ENCODE results near the gene NFAM1. TPM values are rescaled to one million over a fixed set of nuclear protein-coding genes. Genes with fewer than 3 reads are reported as not detected.
A peak's percentile ranks its signal among the peaks of the same experiment; 100 is the strongest.

Gene NFAM1
- polyA plus RNA-seq, 4 donors: 0.22 to 1.9 (median 0.98) TPM

DNA sequence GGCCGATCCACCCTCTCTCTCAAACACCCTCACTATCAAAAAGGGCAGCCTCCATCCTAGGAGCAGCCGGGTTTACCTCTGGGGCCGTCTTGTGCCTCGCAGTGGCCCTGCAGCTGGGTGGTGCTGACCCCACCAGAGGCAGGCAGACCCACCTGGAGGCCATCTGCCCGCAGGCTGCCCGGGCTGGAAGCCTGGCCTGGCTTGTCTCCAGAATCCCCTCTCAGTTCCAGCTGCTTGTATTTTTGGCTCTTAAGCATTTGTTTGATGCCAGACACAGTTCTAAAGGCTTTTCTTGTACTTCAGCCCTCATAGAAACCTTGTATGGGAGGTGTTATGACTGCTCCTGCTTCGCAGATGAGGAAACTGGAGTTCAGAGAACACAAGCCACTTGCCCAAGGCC lies 4.2 kb upstream of the NFAM1 start:
- Histone ChIP-seq H3K27me3 (ENCODE audit: control insufficient read depth in 3 of 3, insufficient read depth in 3 of 3, low read length in 3 of 3) (peaks cover 0 to 32% (median 0%) of the 10 kb centered on the region in 3 donors), H3K27ac (ENCODE audit: low read depth in 1 of 3, low read length in 2 of 3) (peak overlapping the region in 1 of 3 donors; percentile 12), H3K36me3 (ENCODE audit: control insufficient read depth in 3 of 3, insufficient read depth in 2 of 3, low read depth in 1 of 3, low read length in 3 of 3) (no peaks in the 10 kb centered on the region), H3K4me1 (ENCODE audit: control insufficient read depth in 3 of 3, insufficient read depth in 2 of 3, low read depth in 1 of 3, low read length in 2 of 3) (peaks cover 0 to 10% (median 0%) of the 10 kb centered on the region in 3 donors), H3K4me3 (ENCODE audit: low read depth in 1 of 3, low read length in 3 of 3) (no peak overlapping the region), H3K9me3 (ENCODE audit: control insufficient read depth in 2 of 2, insufficient read depth in 1 of 2, low read depth in 1 of 2, low read length in 1 of 2) (no peaks in the 10 kb centered on the region)
- DNase-seq: no peak
- 62 to 89% (median 86%) methylated on average over 7 of the region's 7 CpGs for whole genome bisulfite sequencing, 3 donors
- FAIRE-seq: no peak

DNA sequence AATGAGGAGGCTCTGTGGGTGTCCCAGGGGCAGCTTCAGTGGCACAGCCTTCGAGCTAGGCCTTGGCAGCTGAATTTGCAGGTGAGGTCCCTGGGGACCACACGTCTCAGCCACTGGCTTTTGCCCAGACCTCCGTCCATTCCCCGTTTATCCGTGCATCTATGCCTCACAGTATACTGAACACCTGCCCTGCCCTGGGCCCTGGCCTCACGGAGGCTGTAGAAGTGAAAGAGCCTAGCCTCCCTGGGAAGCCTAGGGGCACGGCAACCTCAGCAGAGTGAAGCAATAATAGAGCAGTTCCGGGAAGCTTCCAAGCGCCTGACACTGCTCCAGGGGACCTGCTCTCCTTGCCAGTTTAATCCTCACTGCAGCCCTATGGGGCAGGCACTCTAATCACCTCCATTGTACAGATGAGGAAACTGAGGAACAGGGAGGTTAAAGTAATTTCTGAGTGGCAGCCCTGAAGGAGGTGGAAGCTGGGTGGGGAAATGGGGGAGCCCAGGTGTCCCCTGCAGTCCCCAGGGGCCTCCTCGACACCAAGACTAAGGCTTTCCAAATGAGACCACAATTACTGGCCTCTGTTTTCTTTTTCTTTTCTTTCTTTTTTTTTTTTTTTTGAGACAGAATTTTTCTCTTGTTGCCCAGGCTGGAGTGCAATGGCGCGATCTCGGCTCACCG lies 2.7 kb upstream of the NFAM1 start:
- WGBS, 3 donors: 81 to 86% (median 84%) methylated on average over 13 to 14 of the region's 14 CpGs
- no peak for FAIRE-seq
- Histone ChIP-seq H3K4me3 (ENCODE audit: low read depth in 1 of 3, low read length in 3 of 3) (no peak overlapping the region), H3K36me3 (ENCODE audit: control insufficient read depth in 3 of 3, insufficient read depth in 2 of 3, low read depth in 1 of 3, low read length in 3 of 3) (no peaks in the 10 kb centered on the region), H3K27ac (ENCODE audit: low read depth in 1 of 3, low read length in 2 of 3) (no peak overlapping the region), H3K27me3 (ENCODE audit: control insufficient read depth in 3 of 3, insufficient read depth in 3 of 3, low read length in 3 of 3) (peaks cover 0 to 41% (median 0%) of the 10 kb centered on the region in 3 donors), H3K9me3 (ENCODE audit: control insufficient read depth in 2 of 2, insufficient read depth in 1 of 2, low read depth in 1 of 2, low read length in 1 of 2) (no peaks in the 10 kb centered on the region), H3K4me1 (ENCODE audit: control insufficient read depth in 3 of 3, insufficient read depth in 2 of 3, low read depth in 1 of 3, low read length in 2 of 3) (peaks cover 0 to 10% (median 0%) of the 10 kb centered on the region in 3 donors)
- DNase-seq: no peak

DNA sequence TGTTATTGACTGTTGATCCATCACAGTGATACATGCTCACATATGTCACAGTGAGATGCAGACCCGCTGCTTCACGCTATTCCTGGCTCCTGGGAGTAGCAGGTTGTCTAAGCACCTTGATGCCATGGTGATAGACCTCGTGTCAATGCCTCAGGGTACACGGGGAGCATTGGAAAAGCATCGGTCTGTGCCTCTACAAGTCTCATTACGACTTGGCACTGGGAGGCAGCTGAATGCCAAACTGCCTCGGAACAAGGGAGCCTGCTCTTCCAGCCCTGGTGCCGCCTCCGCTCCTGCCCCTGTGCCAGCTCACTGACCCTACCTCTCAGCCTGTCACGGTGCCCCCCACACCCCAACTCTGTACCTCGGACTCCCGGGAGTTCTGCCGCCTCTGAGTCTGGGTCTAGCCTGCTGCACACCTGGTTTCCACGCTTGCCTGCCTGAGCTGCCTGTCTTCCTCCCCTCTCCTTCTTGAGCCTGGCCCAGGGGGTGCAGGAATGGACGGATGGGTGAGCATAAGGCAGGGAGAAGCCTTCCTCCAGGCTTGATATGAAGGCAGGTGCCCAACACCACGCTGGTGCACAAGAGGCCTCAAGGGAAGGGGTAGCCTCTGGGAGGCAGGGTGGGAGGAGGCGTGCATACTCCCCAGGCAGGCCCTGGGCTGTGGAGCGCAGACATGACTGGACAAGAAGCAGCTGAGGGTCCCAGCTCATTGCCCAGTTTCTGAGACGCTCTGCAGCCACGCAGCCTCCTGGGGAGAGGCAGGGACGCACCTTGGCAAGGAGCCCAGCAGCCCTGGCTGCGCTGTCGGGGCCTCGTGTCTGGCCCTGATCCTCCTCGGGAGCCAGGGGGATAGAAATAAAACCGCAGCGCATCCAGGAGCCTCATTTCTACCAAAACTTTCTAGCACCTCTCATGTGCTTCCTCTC lies 1.8 kb upstream of the NFAM1 start:
- Histone ChIP-seq H3K4me3 (ENCODE audit: low read depth in 1 of 3, low read length in 3 of 3) (no peak overlapping the region), H3K4me1 (ENCODE audit: control insufficient read depth in 3 of 3, insufficient read depth in 2 of 3, low read depth in 1 of 3, low read length in 2 of 3) (peaks cover 0 to 10% (median 0%) of the 10 kb centered on the region in 3 donors), H3K27me3 (ENCODE audit: control insufficient read depth in 3 of 3, insufficient read depth in 3 of 3, low read length in 3 of 3) (peaks cover 0 to 44% (median 0%) of the 10 kb centered on the region in 3 donors), H3K9me3 (ENCODE audit: control insufficient read depth in 2 of 2, insufficient read depth in 1 of 2, low read depth in 1 of 2, low read length in 1 of 2) (no peaks in the 10 kb centered on the region), H3K27ac (ENCODE audit: low read depth in 1 of 3, low read length in 2 of 3) (no peak overlapping the region), H3K36me3 (ENCODE audit: control insufficient read depth in 3 of 3, insufficient read depth in 2 of 3, low read depth in 1 of 3, low read length in 3 of 3) (no peaks in the 10 kb centered on the region)
- WGBS, 3 donors: 66 to 72% (median 67%) methylated on average over 24 to 27 of the region's 27 CpGs
- DNase-seq (no peak), FAIRE-seq (no peak)

DNA sequence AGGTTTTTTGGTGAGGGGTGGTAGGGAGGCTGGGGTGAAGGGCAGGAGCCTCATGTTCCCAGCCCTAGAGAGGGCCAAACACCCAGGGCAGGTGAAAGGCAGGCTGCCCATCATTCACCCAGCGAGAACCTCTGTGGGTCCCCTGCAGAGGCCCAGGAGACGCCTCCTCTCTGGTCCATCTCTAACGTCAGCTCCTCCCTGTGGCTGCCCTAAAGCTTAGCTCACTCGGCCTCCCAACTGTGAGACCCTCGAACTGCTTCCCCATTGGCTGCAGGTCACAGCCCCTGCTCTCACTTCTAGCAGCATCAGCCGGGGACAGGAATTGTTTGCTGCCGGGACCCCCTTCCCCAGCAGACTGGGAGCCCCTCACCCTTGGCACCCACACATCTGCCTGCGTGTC lies 615 bp upstream of the NFAM1 start:
- Histone ChIP-seq H3K27ac (ENCODE audit: low read depth in 1 of 3, low read length in 2 of 3) (no peak overlapping the region), H3K27me3 (ENCODE audit: control insufficient read depth in 3 of 3, insufficient read depth in 3 of 3, low read length in 3 of 3) (peaks cover 0 to 52% (median 0%) of the 10 kb centered on the region in 3 donors), H3K9me3 (ENCODE audit: control insufficient read depth in 2 of 2, insufficient read depth in 1 of 2, low read depth in 1 of 2, low read length in 1 of 2) (no peaks in the 10 kb centered on the region), H3K4me1 (ENCODE audit: control insufficient read depth in 3 of 3, insufficient read depth in 2 of 3, low read depth in 1 of 3, low read length in 2 of 3) (peaks cover 0 to 6% (median 0%) of the 10 kb centered on the region in 3 donors), H3K4me3 (ENCODE audit: low read depth in 1 of 3, low read length in 3 of 3) (no peak overlapping the region), H3K36me3 (ENCODE audit: control insufficient read depth in 3 of 3, insufficient read depth in 2 of 3, low read depth in 1 of 3, low read length in 3 of 3) (no peaks in the 10 kb centered on the region)
- FAIRE-seq (no peak), DNase-seq (no peak)
- WGBS, 3 donors: 80 to 86% (median 82%) methylated on average over 8 of the region's 8 CpGs

DNA sequence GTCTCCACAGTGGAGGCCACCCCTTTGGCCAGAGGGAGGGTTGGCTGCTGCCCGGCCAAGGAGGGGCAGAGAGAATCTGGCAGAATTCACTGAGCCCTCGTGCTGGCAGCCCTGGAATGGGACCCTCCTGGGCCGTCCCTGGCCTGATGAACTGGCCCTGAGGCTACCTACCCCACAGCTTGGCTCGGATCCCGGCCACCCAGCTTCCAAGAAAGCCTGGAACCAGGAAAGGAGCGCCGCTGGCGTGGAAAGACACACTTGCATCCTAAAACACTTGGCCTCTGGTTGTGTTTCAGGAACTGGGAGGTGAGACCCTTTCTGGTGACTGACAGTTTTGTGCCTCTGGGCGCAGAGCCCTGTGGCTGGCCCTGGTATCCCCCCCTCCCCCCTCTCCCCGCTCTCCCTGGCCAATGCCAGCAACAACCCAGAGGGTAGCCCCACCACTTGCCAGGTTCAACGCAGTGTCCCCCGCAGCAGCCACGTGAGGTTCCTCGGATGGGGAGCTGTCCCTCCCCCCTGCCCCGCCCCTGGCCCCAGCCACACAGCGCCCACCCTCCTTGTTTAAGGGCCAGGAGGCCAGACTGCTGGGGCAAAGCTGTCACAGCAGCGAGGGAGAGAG lies 693 bp downstream of the NFAM1 start:
- no peak overlapping the region for H3K4me3 ChIP-seq (ENCODE audit: low read depth in 1 of 3, low read length in 3 of 3)
- WGBS, 3 donors: 53 to 69% (median 67%) methylated on average over 12 to 17 of the region's 17 CpGs
- no peak for FAIRE-seq
- no peaks in the 10 kb centered on the region for H3K9me3 ChIP-seq (ENCODE audit: control insufficient read depth in 2 of 2, insufficient read depth in 1 of 2, low read depth in 1 of 2, low read length in 1 of 2)
- H3K27me3 ChIP-seq (ENCODE audit: control insufficient read depth in 3 of 3, insufficient read depth in 3 of 3, low read length in 3 of 3): peaks cover 0 to 58% (median 0%) of the 10 kb centered on the region in 3 donors
- H3K27ac ChIP-seq (ENCODE audit: low read depth in 1 of 3, low read length in 2 of 3): no peak overlapping the region
- no peaks in the 10 kb centered on the region for H3K4me1 ChIP-seq (ENCODE audit: control insufficient read depth in 3 of 3, insufficient read depth in 2 of 3, low read depth in 1 of 3, low read length in 2 of 3)
- no peaks in the 10 kb centered on the region for H3K36me3 ChIP-seq (ENCODE audit: control insufficient read depth in 3 of 3, insufficient read depth in 2 of 3, low read depth in 1 of 3, low read length in 3 of 3)
- DNase-seq: no peak

DNA sequence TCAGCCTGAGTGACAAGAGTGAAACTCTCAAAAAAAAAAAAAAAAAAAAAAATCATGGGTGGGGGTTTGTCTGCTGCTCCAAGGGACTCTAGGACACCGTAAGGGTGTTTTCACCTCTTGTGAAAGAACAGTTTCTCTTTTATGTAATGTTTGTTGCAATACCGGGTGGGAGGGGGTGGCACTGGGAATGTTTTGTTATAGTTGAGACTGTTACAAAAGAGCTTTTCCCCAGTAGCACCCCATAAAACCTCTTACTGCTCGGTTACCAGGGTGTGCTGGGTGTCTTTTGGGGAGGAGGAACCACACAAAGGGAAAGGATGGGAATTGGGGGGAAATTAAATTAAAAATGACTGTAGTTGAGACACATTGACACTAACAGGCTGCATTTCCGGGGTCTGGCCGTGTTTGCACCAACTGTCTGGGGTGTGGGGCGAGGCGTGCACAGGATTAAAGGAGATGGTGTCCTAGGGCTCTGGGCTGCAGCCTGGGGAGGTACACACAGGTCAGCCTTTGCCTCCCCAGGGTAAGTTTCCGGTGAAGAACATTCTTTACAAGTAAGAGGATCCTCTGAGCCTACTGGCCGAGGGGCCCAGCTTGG lies 1.6 kb downstream of the NFAM1 start:
- FAIRE-seq: no peak
- WGBS, 3 donors: 78 to 86% (median 80%) methylated on average over 9 of the region's 9 CpGs
- peaks cover 0 to 58% (median 0%) of the 10 kb centered on the region in 3 donors for H3K27me3 ChIP-seq (ENCODE audit: control insufficient read depth in 3 of 3, insufficient read depth in 3 of 3, low read length in 3 of 3)

DNA sequence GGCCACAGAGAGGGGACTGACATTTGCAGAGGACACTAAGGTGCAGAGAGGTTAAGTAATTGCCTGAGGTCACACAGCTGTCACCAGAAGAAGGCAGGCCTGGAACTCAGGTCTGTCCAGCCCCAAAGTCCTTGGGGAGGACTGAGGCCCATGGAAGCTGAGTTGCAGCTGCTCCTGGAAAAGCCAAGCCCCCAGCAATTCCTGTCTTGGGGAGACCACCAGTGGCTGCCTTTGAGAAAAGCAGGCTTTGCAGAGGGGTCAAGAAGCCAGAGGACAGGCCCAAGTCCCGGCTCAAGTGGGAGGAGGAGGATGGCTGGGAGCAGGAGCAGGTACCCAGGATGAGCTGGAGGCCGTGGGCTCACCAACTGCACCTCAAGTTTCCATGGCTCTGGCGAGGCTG lies 3.4 kb downstream of the NFAM1 start:
- peaks cover 0 to 52% (median 0%) of the 10 kb centered on the region in 3 donors for H3K27me3 ChIP-seq (ENCODE audit: control insufficient read depth in 3 of 3, insufficient read depth in 3 of 3, low read length in 3 of 3)
- no peaks in the 10 kb centered on the region for H3K36me3 ChIP-seq (ENCODE audit: control insufficient read depth in 3 of 3, insufficient read depth in 2 of 3, low read depth in 1 of 3, low read length in 3 of 3)
- DNase-seq (no peak), FAIRE-seq (no peak)
- no peaks in the 10 kb centered on the region for H3K9me3 ChIP-seq (ENCODE audit: control insufficient read depth in 2 of 2, insufficient read depth in 1 of 2, low read depth in 1 of 2, low read length in 1 of 2)
- H3K27ac ChIP-seq (ENCODE audit: low read depth in 1 of 3, low read length in 2 of 3): no peak overlapping the region
- 68 to 82% (median 77%) methylated on average over 3 of the region's 3 CpGs for WGBS, 3 donors
- H3K4me3 ChIP-seq (ENCODE audit: low read depth in 1 of 3, low read length in 3 of 3): no peak overlapping the region
- H3K4me1 ChIP-seq (ENCODE audit: control insufficient read depth in 3 of 3, insufficient read depth in 2 of 3, low read depth in 1 of 3, low read length in 2 of 3): no peaks in the 10 kb centered on the region

More for the DNA sequence above, 1.6 kb downstream of the NFAM1 start:
- Histone ChIP-seq H3K27ac (ENCODE audit: low read depth in 1 of 3, low read length in 2 of 3) (no peak overlapping the region), H3K36me3 (ENCODE audit: control insufficient read depth in 3 of 3, insufficient read depth in 2 of 3, low read depth in 1 of 3, low read length in 3 of 3) (no peaks in the 10 kb centered on the region), H3K4me3 (ENCODE audit: low read depth in 1 of 3, low read length in 3 of 3) (no peak overlapping the region), H3K9me3 (ENCODE audit: control insufficient read depth in 2 of 2, insufficient read depth in 1 of 2, low read depth in 1 of 2, low read length in 1 of 2) (no peaks in the 10 kb centered on the region), H3K4me1 (ENCODE audit: control insufficient read depth in 3 of 3, insufficient read depth in 2 of 3, low read depth in 1 of 3, low read length in 2 of 3) (no peaks in the 10 kb centered on the region)
- DNase-seq: no peak

DNA sequence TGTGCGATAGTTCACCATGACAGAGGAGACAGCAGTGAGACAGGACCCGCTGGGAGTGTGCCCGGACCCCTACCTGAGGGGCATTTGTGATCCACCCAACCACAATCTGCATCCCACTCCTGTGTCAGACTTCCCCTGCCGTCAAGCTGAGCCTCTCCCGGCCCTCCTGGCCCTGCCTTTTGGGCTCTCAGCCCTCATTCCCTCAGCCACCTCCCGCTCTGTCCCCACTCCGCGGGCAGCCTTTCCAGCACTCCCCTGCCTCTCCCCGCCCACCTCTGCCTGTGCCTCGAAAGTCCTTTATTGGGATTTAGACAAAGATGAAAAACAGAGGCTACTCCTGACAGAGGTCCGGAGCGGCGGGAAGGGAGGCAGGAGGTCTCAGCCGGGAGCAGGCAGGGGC lies 4.2 kb downstream of the NFAM1 start:
- Histone ChIP-seq H3K4me1 (ENCODE audit: control insufficient read depth in 3 of 3, insufficient read depth in 2 of 3, low read depth in 1 of 3, low read length in 2 of 3) (no peaks in the 10 kb centered on the region), H3K4me3 (ENCODE audit: low read depth in 1 of 3, low read length in 3 of 3) (no peak overlapping the region), H3K27me3 (ENCODE audit: control insufficient read depth in 3 of 3, insufficient read depth in 3 of 3, low read length in 3 of 3) (peaks cover 0 to 45% (median 0%) of the 10 kb centered on the region in 3 donors), H3K9me3 (ENCODE audit: control insufficient read depth in 2 of 2, insufficient read depth in 1 of 2, low read depth in 1 of 2, low read length in 1 of 2) (no peaks in the 10 kb centered on the region), H3K27ac (ENCODE audit: low read depth in 1 of 3, low read length in 2 of 3) (no peak overlapping the region), H3K36me3 (ENCODE audit: control insufficient read depth in 3 of 3, insufficient read depth in 2 of 3, low read depth in 1 of 3, low read length in 3 of 3) (no peaks in the 10 kb centered on the region)
- 65 to 79% (median 75%) methylated on average over 14 of the region's 14 CpGs for WGBS, 3 donors
- FAIRE-seq: no peak
- DNase-seq: no peak

All from small intestine (tissue), 7 donors.